ENCODE data around the gene DYRK3. TPM values are rescaled to one million over a fixed set of nuclear protein-coding genes. Genes with fewer than 3 reads are reported as not detected.

DYRK3 gene
- polyA plus RNA-seq, 2 donors, result 0.77 to 1.3 TPM

DNA sequence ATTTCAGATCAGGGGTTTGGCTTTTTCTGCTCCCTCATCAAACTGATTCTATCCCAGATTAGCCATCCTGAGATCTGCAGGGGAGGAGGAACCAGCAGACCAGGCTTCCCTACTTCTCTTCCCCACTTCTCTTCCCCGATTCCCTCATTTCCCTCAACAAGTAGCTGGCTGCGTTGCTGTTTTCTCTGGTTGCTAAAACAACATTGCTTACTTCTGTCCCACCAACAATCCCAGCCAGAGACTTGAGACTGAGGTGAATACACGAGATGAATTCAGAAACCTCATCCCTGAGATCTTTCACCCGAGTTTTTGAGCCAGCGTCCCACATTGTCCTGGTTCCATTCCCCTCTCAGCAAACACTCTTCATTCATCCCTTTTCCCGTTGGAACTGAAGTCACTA, 22.4 kb downstream of the DYRK3 start:
- no peaks in the 10 kb centered on the region for H3K27me3 ChIP-seq (ENCODE audit: control insufficient read depth in 1 of 2, insufficient read depth in 2 of 2, low read length in 2 of 2)
- H3K9me3 ChIP-seq (ENCODE audit: control insufficient read depth in 2 of 2, insufficient read depth in 1 of 2, low read depth in 1 of 2, low read length in 1 of 2), result no peaks in the 10 kb centered on the region
- peaks cover 0 to 8% of the 10 kb centered on the region in 2 donors for H3K4me1 ChIP-seq (ENCODE audit: control insufficient read depth in 2 of 2, insufficient read depth in 2 of 2, low read length in 1 of 2)
- WGBS, 2 donors, result 59% methylated on average over 6 of the region's 6 CpGs
- H3K27ac ChIP-seq (ENCODE audit: low read depth in 2 of 2, low read length in 1 of 2), result no peak overlapping the region
- no peak overlapping the region for H3K4me3 ChIP-seq (ENCODE audit: low read depth in 1 of 2, low read length in 2 of 2)
- no peaks in the 10 kb centered on the region for H3K36me3 ChIP-seq (ENCODE audit: control insufficient read depth in 2 of 2, insufficient read depth in 2 of 2, low read length in 1 of 2)

DNA sequence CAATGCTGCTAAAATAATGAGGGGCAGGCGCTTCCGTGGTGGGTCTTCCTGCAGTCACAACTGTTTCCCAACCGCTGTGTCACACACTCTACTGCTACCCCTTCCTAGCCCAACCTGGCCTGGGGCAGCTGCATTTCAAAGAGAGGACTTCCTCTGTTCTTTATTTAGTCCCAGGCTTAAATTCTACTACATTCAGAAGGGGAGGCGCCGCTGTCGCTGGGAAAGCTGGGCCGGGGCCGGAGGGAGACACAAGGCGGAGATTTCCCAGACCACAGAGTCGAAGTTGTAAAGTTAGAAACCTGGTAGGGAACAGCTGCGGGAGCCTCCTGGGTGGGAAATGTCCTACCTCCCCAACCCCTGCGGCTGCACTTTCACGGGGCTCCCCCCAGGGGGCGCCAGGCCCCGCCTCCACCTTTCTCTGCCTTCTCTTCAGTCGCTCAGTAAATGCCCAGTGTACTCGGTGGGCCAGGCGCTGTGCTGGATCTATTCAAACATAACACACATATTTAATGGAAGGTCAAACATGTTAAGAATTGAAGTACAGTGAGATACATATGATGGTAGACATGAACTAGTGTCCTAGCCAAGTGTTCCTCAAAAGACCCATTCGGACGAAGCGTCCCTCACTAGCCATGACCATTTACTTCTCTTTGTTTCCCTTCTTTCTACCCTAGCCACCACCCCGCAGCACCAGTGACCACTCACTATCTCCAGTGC, 23.1 kb downstream of the DYRK3 start:
- Histone ChIP-seq H3K27ac (ENCODE audit: low read depth in 2 of 2, low read length in 1 of 2) (no peak overlapping the region), H3K36me3 (ENCODE audit: control insufficient read depth in 2 of 2, insufficient read depth in 2 of 2, low read length in 1 of 2) (no peaks in the 10 kb centered on the region), H3K9me3 (ENCODE audit: control insufficient read depth in 2 of 2, insufficient read depth in 1 of 2, low read depth in 1 of 2, low read length in 1 of 2) (no peaks in the 10 kb centered on the region), H3K4me1 (ENCODE audit: control insufficient read depth in 2 of 2, insufficient read depth in 2 of 2, low read length in 1 of 2) (peaks cover 0 to 8% of the 10 kb centered on the region in 2 donors), H3K27me3 (ENCODE audit: control insufficient read depth in 1 of 2, insufficient read depth in 2 of 2, low read length in 2 of 2) (no peaks in the 10 kb centered on the region), H3K4me3 (ENCODE audit: low read depth in 1 of 2, low read length in 2 of 2) (no peak overlapping the region)
- WGBS, 2 donors, result 48 to 55% methylated on average over 22 of the region's 22 CpGs

DNA sequence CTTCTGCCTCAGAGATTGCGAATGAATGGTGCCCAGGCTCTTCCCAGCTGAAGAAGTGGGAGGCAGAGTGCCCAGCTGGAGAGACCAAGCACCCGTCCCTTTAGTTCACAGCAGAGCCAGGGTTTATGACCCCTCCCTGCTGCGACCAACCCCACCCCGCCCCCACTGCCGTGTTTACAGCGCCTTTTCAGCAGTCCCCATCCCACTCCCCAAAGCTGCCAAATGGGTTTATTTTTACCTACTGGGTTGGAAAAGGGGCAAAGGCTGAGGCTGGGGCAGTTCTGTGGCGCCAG, 23.6 kb downstream of the DYRK3 start:
- no peaks in the 10 kb centered on the region for H3K9me3 ChIP-seq (ENCODE audit: control insufficient read depth in 2 of 2, insufficient read depth in 1 of 2, low read depth in 1 of 2, low read length in 1 of 2)
- H3K36me3 ChIP-seq (ENCODE audit: control insufficient read depth in 2 of 2, insufficient read depth in 2 of 2, low read length in 1 of 2), result no peaks in the 10 kb centered on the region
- no peaks in the 10 kb centered on the region for H3K27me3 ChIP-seq (ENCODE audit: control insufficient read depth in 1 of 2, insufficient read depth in 2 of 2, low read length in 2 of 2)
- peaks cover 2 to 10% of the 10 kb centered on the region in 2 donors for H3K4me1 ChIP-seq (ENCODE audit: control insufficient read depth in 2 of 2, insufficient read depth in 2 of 2, low read length in 1 of 2)
- H3K4me3 ChIP-seq (ENCODE audit: low read depth in 1 of 2, low read length in 2 of 2), result no peak overlapping the region
- no peak overlapping the region for H3K27ac ChIP-seq (ENCODE audit: low read depth in 2 of 2, low read length in 1 of 2)
- 55 to 68% methylated on average over 7 of the region's 7 CpGs for WGBS, 2 donors

GRCh38 chr1:206660136-206660535, 24.8 kb downstream of the DYRK3 start:
- 87 to 95% methylated on average over 4 of the region's 4 CpGs for WGBS, 2 donors
- Histone ChIP-seq H3K4me3 (ENCODE audit: low read depth in 1 of 2, low read length in 2 of 2) (no peak overlapping the region), H3K4me1 (ENCODE audit: control insufficient read depth in 2 of 2, insufficient read depth in 2 of 2, low read length in 1 of 2) (peaks cover 2 to 12% of the 10 kb centered on the region in 2 donors), H3K27me3 (ENCODE audit: control insufficient read depth in 1 of 2, insufficient read depth in 2 of 2, low read length in 2 of 2) (no peaks in the 10 kb centered on the region), H3K36me3 (ENCODE audit: control insufficient read depth in 2 of 2, insufficient read depth in 2 of 2, low read length in 1 of 2) (no peaks in the 10 kb centered on the region), H3K9me3 (ENCODE audit: control insufficient read depth in 2 of 2, insufficient read depth in 1 of 2, low read depth in 1 of 2, low read length in 1 of 2) (no peaks in the 10 kb centered on the region), H3K27ac (ENCODE audit: low read depth in 2 of 2, low read length in 1 of 2) (no peak overlapping the region)

GRCh38 chr1:206661161-206661820, 26.0 kb downstream of the DYRK3 start:
- Histone ChIP-seq H3K4me3 (ENCODE audit: low read depth in 1 of 2, low read length in 2 of 2) (no peak overlapping the region), H3K27me3 (ENCODE audit: control insufficient read depth in 1 of 2, insufficient read depth in 2 of 2, low read length in 2 of 2) (no peaks in the 10 kb centered on the region), H3K4me1 (ENCODE audit: control insufficient read depth in 2 of 2, insufficient read depth in 2 of 2, low read length in 1 of 2) (peaks cover 2 to 12% of the 10 kb centered on the region in 2 donors), H3K9me3 (ENCODE audit: control insufficient read depth in 2 of 2, insufficient read depth in 1 of 2, low read depth in 1 of 2, low read length in 1 of 2) (no peaks in the 10 kb centered on the region), H3K36me3 (ENCODE audit: control insufficient read depth in 2 of 2, insufficient read depth in 2 of 2, low read length in 1 of 2) (no peaks in the 10 kb centered on the region), H3K27ac (ENCODE audit: low read depth in 2 of 2, low read length in 1 of 2) (no peak overlapping the region)
- 89 to 91% methylated on average over 11 of the region's 11 CpGs for WGBS, 2 donors

- no peaks in the 10 kb centered on the region for H3K27me3 ChIP-seq (ENCODE audit: control insufficient read depth in 1 of 2, insufficient read depth in 2 of 2, low read length in 2 of 2)
- 63 to 70% methylated on average over 3 of the region's 3 CpGs for WGBS, 2 donors
- H3K27ac ChIP-seq (ENCODE audit: low read depth in 2 of 2, low read length in 1 of 2), result no peak overlapping the region
- no peak overlapping the region for H3K4me3 ChIP-seq (ENCODE audit: low read depth in 1 of 2, low read length in 2 of 2)
- H3K4me1 ChIP-seq (ENCODE audit: control insufficient read depth in 2 of 2, insufficient read depth in 2 of 2, low read length in 1 of 2), result peaks cover 2 to 12% of the 10 kb centered on the region in 2 donors
- H3K9me3 ChIP-seq (ENCODE audit: control insufficient read depth in 2 of 2, insufficient read depth in 1 of 2, low read depth in 1 of 2, low read length in 1 of 2), result no peaks in the 10 kb centered on the region
- no peaks in the 10 kb centered on the region for H3K36me3 ChIP-seq (ENCODE audit: control insufficient read depth in 2 of 2, insufficient read depth in 2 of 2, low read length in 1 of 2)
Measured at GRCh38 chr1:206662396-206663092, 27.2 kb downstream of the DYRK3 start.

DNA sequence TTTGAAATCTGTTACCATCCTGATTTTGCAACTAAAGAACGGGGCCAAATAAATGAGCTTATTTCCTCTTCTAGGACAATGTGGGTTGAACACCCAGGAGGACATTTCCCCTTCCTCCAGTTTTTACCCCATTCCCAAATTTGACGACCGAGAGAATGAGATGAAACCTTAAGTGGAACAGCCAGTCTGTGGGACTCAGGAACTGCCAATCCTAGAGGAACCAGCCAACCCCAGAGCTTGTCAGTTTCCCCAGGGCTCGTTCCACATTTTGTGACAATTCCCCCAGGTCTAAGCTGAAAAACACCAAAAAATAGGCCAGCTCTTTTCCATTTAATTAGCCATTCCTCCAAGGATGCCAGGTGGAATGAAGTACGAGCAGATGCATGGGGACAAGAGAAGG, 28.0 kb downstream of the DYRK3 start:
- no peak overlapping the region for H3K27ac ChIP-seq (ENCODE audit: low read depth in 2 of 2, low read length in 1 of 2)

DNA sequence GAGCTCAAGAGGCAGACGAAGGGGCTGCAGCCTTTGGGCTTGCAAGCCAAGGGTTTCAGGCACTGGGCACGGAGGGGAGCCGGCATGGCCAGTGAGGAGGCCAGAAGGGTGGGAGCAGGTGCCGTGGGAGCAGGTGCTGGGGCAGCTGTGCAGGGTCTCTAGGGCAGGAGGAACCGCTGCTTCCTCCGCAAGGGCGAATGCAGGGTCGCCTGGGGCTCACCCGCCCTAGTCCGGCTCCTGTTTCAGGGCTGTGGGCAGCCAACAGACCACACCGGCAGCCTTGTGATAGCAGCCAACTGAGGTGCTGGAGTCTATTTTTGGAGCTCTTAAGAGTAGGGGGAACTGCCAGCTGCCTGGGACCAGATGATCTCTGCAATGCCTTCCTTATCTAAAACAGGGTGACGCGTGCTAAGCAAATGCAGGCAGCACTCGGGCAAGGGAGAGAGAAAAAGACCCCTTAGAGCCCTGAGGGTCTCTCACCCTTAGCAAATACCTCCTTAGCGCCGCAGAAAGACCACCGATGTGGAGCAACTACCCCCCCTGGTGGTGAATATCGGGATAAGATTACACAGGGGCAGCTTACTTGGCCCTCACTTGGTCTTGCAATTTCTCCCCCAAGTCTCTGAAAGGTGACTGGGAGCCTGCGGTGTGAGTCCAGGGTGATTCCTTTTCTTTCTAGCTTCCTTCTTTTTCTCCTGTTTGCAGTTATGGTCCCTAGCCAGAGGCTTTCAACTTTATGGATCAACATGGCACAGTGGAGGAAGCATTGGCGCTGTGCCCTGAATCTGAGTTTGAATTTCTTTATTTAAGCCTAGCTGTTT, 28.7 kb downstream of the DYRK3 start:
- H3K27me3 ChIP-seq (ENCODE audit: control insufficient read depth in 1 of 2, insufficient read depth in 2 of 2, low read length in 2 of 2), result no peaks in the 10 kb centered on the region
- H3K9me3 ChIP-seq (ENCODE audit: control insufficient read depth in 2 of 2, insufficient read depth in 1 of 2, low read depth in 1 of 2, low read length in 1 of 2), result no peaks in the 10 kb centered on the region
- WGBS, 2 donors, result 17 to 20% methylated on average over 20 of the region's 20 CpGs
- no peaks in the 10 kb centered on the region for H3K36me3 ChIP-seq (ENCODE audit: control insufficient read depth in 2 of 2, insufficient read depth in 2 of 2, low read length in 1 of 2)
- no peak overlapping the region for H3K4me3 ChIP-seq (ENCODE audit: low read depth in 1 of 2, low read length in 2 of 2)
- peaks cover 2 to 12% of the 10 kb centered on the region in 2 donors for H3K4me1 ChIP-seq (ENCODE audit: control insufficient read depth in 2 of 2, insufficient read depth in 2 of 2, low read length in 1 of 2)
- H3K27ac ChIP-seq (ENCODE audit: low read depth in 2 of 2, low read length in 1 of 2), result no peak overlapping the region

More for the DNA sequence above, 28.0 kb downstream of the DYRK3 start:
- H3K4me3 ChIP-seq (ENCODE audit: low read depth in 1 of 2, low read length in 2 of 2), result no peak overlapping the region
- H3K4me1 ChIP-seq (ENCODE audit: control insufficient read depth in 2 of 2, insufficient read depth in 2 of 2, low read length in 1 of 2), result peaks cover 2 to 12% of the 10 kb centered on the region in 2 donors
- no peaks in the 10 kb centered on the region for H3K36me3 ChIP-seq (ENCODE audit: control insufficient read depth in 2 of 2, insufficient read depth in 2 of 2, low read length in 1 of 2)
- H3K27me3 ChIP-seq (ENCODE audit: control insufficient read depth in 1 of 2, insufficient read depth in 2 of 2, low read length in 2 of 2), result no peaks in the 10 kb centered on the region
- no peaks in the 10 kb centered on the region for H3K9me3 ChIP-seq (ENCODE audit: control insufficient read depth in 2 of 2, insufficient read depth in 1 of 2, low read depth in 1 of 2, low read length in 1 of 2)
- 59 to 68% methylated on average over 5 of the region's 5 CpGs for WGBS, 2 donors

- 65 to 71% methylated on average over 6 of the region's 6 CpGs for WGBS, 2 donors
- Histone ChIP-seq H3K36me3 (ENCODE audit: control insufficient read depth in 2 of 2, insufficient read depth in 2 of 2, low read length in 1 of 2) (no peaks in the 10 kb centered on the region), H3K4me1 (ENCODE audit: control insufficient read depth in 2 of 2, insufficient read depth in 2 of 2, low read length in 1 of 2) (peaks cover 2 to 5% of the 10 kb centered on the region in 2 donors), H3K4me3 (ENCODE audit: low read depth in 1 of 2, low read length in 2 of 2) (no peak overlapping the region), H3K9me3 (ENCODE audit: control insufficient read depth in 2 of 2, insufficient read depth in 1 of 2, low read depth in 1 of 2, low read length in 1 of 2) (no peaks in the 10 kb centered on the region), H3K27ac (ENCODE audit: low read depth in 2 of 2, low read length in 1 of 2) (no peak overlapping the region), H3K27me3 (ENCODE audit: control insufficient read depth in 1 of 2, insufficient read depth in 2 of 2, low read length in 2 of 2) (no peaks in the 10 kb centered on the region)
Measured at GRCh38 chr1:206664740-206665139, 29.4 kb downstream of the DYRK3 start.

Data from esophagus (tissue), 2 donors.